Nephron (organoid): Measurements from ENCODE around the gene PRR5L.

Source experiments
- H3K27ac Mint-ChIP-seq, 3 experiments: 2 replicates each; pipeline ENCODE4 v1.8.0; 2020; ENCODE audit warnings: mixed read lengths in 3 of 3, mild to moderate bottlenecking in 2 of 3, moderate library complexity in 1 of 3
- H3K27me3 Mint-ChIP-seq: 2 replicates; pipeline ENCODE4 v1.8.0; 2021; ENCODE audit warnings: low read depth, mild to moderate bottlenecking, moderate library complexity, mixed read lengths
- H3K36me3 Mint-ChIP-seq: 2 replicates; pipeline ENCODE4 v1.8.0; 2020; ENCODE audit warnings: low read depth, mixed read lengths
- H3K4me1 Mint-ChIP-seq: 2 replicates; pipeline ENCODE4 v1.8.0; 2020; ENCODE audit warnings: mixed read lengths
- H3K4me3 Mint-ChIP-seq, 3 experiments: 2 replicates each; pipeline ENCODE4 v1.8.0; 2020; ENCODE audit warnings: mild to moderate bottlenecking in 3 of 3, mixed read lengths in 3 of 3, moderate library complexity in 2 of 3
- H3K9me3 Mint-ChIP-seq: 2 replicates; pipeline ENCODE4 v1.8.0; 2020; ENCODE audit warnings: mixed read lengths
- TF ChIP-seq, protein P1 (sequence below), 3 experiments: fragments of 200-600 bp; sonication (generic); IDR thresholded peaks; one replicate each; pipeline ENCODE4 v1.5.0; 2021; ENCODE audit warnings: antibody characterized with exemption in 3 of 3; ENCODE audit not compliant: unreplicated experiment in 3 of 3

Gene PRR5L

GRCh38 chr11:36300650-36301049 lies 4.6 kb downstream of the PRR5L start:
- peaks cover 44% of the 10 kb centered on the region for H3K4me1 Mint-ChIP-seq
- TF ChIP-seq, protein P1, sequence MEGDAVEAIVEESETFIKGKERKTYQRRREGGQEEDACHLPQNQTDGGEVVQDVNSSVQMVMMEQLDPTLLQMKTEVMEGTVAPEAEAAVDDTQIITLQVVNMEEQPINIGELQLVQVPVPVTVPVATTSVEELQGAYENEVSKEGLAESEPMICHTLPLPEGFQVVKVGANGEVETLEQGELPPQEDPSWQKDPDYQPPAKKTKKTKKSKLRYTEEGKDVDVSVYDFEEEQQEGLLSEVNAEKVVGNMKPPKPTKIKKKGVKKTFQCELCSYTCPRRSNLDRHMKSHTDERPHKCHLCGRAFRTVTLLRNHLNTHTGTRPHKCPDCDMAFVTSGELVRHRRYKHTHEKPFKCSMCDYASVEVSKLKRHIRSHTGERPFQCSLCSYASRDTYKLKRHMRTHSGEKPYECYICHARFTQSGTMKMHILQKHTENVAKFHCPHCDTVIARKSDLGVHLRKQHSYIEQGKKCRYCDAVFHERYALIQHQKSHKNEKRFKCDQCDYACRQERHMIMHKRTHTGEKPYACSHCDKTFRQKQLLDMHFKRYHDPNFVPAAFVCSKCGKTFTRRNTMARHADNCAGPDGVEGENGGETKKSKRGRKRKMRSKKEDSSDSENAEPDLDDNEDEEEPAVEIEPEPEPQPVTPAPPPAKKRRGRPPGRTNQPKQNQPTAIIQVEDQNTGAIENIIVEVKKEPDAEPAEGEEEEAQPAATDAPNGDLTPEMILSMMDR (IDR thresholded peaks at IDR 0.05; ENCODE audit: unreplicated experiment in 3 of 3): no peak
- H3K36me3 Mint-ChIP-seq: no peaks in the 10 kb centered on the region
- H3K4me3 Mint-ChIP-seq: no peak overlapping the region
- H3K27ac Mint-ChIP-seq: peak overlapping the region in 2 of 3 experiments; percentile 25 to 41
- peaks cover 4% of the 10 kb centered on the region for H3K27me3 Mint-ChIP-seq
- H3K9me3 Mint-ChIP-seq: no peaks in the 10 kb centered on the region

DNA sequence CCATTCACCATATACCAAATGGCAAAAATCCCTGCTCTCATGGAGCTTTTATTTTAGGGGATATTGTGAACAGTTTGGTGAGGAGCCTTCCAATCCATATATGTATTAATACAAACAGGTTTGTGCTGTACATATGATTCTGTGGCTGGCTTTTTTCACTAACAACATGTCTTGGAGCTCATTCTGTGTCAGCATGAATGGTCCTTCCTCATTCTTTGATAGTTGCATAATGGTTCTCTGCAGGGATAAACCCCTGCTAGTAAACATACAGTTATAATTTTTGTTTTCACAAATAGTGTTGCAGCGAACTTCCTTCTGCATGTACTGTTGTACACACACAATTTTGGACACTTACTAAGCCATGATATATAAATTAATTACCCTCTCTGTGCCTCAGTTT lies 8.3 kb downstream of the PRR5L start:
- Mint-ChIP-seq H3K27ac (no peak overlapping the region), H3K27me3 (peaks cover 7% of the 10 kb centered on the region), H3K4me3 (peak overlapping the region in 1 of 3 experiments; percentile 11), H3K36me3 (no peaks in the 10 kb centered on the region), H3K4me1 (peaks cover 44% of the 10 kb centered on the region), H3K9me3 (peaks cover 2% of the 10 kb centered on the region)
- TF ChIP-seq, protein P1 (IDR thresholded peaks at IDR 0.05; ENCODE audit: unreplicated experiment in 3 of 3): no peak

- Mint-ChIP-seq H3K9me3 (peaks cover 2% of the 10 kb centered on the region), H3K27me3 (peaks cover 12% of the 10 kb centered on the region), H3K4me1 (peaks cover 42% of the 10 kb centered on the region), H3K27ac (no peak overlapping the region), H3K36me3 (no peaks in the 10 kb centered on the region), H3K4me3 (no peak overlapping the region)
- TF ChIP-seq, protein P1 (IDR thresholded peaks at IDR 0.05; ENCODE audit: unreplicated experiment in 3 of 3): no peak
These were observed 9.0 kb downstream of the PRR5L start for GRCh38 chr11:36305047-36305446.

GRCh38 chr11:36306888-36307287 lies 10.8 kb downstream of the PRR5L start:
- TF ChIP-seq, protein P1 (IDR thresholded peaks at IDR 0.05; ENCODE audit: unreplicated experiment in 3 of 3): peak; percentile 50 to 62 (median 56)
- Mint-ChIP-seq H3K36me3 (no peaks in the 10 kb centered on the region), H3K27ac (no peak overlapping the region), H3K4me1 (peaks cover 31% of the 10 kb centered on the region), H3K4me3 (no peak overlapping the region), H3K9me3 (peaks cover 2% of the 10 kb centered on the region), H3K27me3 (peaks cover 8% of the 10 kb centered on the region)

DNA sequence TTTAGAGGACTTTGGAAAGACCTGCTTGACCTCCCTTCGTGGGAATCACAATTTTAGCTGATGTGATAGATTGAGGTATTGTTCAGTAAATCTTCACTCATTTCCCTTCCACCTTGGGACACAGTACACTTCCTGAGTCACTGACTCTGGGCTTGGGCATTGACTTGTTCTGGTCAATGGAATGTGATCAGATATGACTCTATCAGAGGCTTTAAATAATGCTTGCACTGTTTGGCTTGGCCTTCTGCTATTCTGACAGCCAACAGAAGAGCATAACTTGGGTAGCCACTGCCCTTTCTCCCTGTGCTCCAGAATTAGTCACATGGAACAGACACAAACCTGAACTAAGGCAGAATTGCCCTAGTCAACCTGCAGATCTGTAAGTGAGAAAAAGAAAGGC lies 12.5 kb downstream of the PRR5L start:
- TF ChIP-seq, protein P1 (IDR thresholded peaks at IDR 0.05; ENCODE audit: unreplicated experiment in 3 of 3): no peak
- Mint-ChIP-seq H3K27me3 (peaks cover 8% of the 10 kb centered on the region), H3K27ac (no peak overlapping the region), H3K4me1 (peaks cover 31% of the 10 kb centered on the region), H3K36me3 (no peaks in the 10 kb centered on the region), H3K9me3 (peaks cover 2% of the 10 kb centered on the region), H3K4me3 (no peak overlapping the region)

DNA sequence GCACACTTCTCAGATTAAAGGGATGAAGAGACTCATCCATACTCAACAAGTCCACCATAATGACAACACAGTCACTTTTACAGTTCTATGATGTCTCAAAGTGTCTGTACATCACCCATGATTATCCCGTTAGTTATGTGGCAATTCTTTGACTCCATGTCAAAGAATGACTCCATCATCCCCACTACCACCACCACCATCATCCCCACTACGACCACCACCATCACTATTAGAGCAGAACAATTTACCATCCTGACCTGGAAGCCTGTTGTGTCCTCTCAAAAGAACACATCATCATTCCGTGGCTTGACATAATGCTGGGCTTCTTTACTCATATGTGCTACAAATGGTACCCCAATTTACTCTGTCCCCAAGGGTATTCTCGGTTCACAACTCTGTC lies 13.7 kb downstream of the PRR5L start:
- peaks cover 8% of the 10 kb centered on the region for H3K27me3 Mint-ChIP-seq
- no peaks in the 10 kb centered on the region for H3K36me3 Mint-ChIP-seq
- H3K4me1 Mint-ChIP-seq: peaks cover 32% of the 10 kb centered on the region
- no peak overlapping the region for H3K4me3 Mint-ChIP-seq
- TF ChIP-seq, protein P1 (IDR thresholded peaks at IDR 0.05; ENCODE audit: unreplicated experiment in 3 of 3): no peak
- peaks cover 2% of the 10 kb centered on the region for H3K9me3 Mint-ChIP-seq
- no peak overlapping the region for H3K27ac Mint-ChIP-seq
